Tibial artery (tissue), 4 donors: ENCODE data around the gene SSBP2.

Experiments
- DNase-seq, 2 donors: peaks; one replicate each; pipeline ENCODE4 v3.0.0-alpha.2; 2019
- H3K27ac ChIP-seq, 2 donors: fragments of 200-600 bp; sonication (generic) in 1 of 2; 1 replicate in 1 of 2; 2 replicates in 1 of 2; pipeline ENCODE4 v1.5.1; 2018 to 2019; ENCODE audit warnings: mild to moderate bottlenecking in 1 of 2
- H3K27me3 ChIP-seq, 2 donors: fragments of 200-600 bp; sonication (generic) in 1 of 2; one replicate each; pipeline versions ENCODE4 v1.5.1 to v1.6.0; 2016 to 2019
- H3K36me3 ChIP-seq, 3 donors: fragments of 200-600 bp; sonication (generic) in 2 of 3; one replicate each; pipeline ENCODE4 v1.5.1; 2016 to 2019; ENCODE audit warnings: mild to moderate bottlenecking in 2 of 3
- H3K4me1 ChIP-seq, 4 donors: fragments of 200-600 bp; sonication (generic) in 2 of 4; 1 replicate in 3 of 4; 2 replicates in 1 of 4; pipeline ENCODE4 v1.5.1; 2016 to 2019
- H3K4me3 ChIP-seq, 2 donors: fragments of 200-600 bp; sonication (generic) in 1 of 2; 1 replicate in 1 of 2; 2 replicates in 1 of 2; pipeline ENCODE4 v1.5.1; 2018 to 2019; ENCODE audit warnings: mild to moderate bottlenecking in 2 of 2
- H3K9me3 ChIP-seq, 3 donors: fragments of 200-600 bp; sonication (generic) in 1 of 3; one replicate each; pipeline ENCODE4 v1.5.1; 2016 to 2019
- CTCF ChIP-seq, 2 experiments: fragments of 200-600 bp in 1 of 2; fragments of 450-650 bp in 1 of 2; IDR thresholded peaks; one replicate each; pipeline ENCODE4 v1.5.1; 2017 to 2019; ENCODE audit warnings: antibody characterized with exemption in 2 of 2, mild to moderate bottlenecking in 1 of 2, moderate library complexity in 1 of 2
- intact Hi-C: fragments of 100-400 bp; cut with DNase I; formaldehyde crosslinking; loops from one replicate; pipeline ENCODE4 v1.15.0; 2023; ENCODE audit warnings: low total_unique reads

Gene SSBP2

GRCh38 chr5:81783401-81783800, 32.5 kb upstream of the SSBP2 start:
- no peak for TF ChIP-seq CTCF (IDR thresholded peaks at IDR 0.05)
- no peak overlapping the region for H3K27ac ChIP-seq

GRCh38 chr5:81782811-81783210, 31.9 kb upstream of the SSBP2 start:
- no peak overlapping the region for H3K27ac ChIP-seq
- no peak for TF ChIP-seq CTCF (IDR thresholded peaks at IDR 0.05)
- H3K36me3 ChIP-seq: no peaks in the 10 kb centered on the region
- H3K4me3 ChIP-seq: no peak overlapping the region
- peaks cover 7 to 46% (median 32%) of the 10 kb centered on the region in 4 donors for H3K4me1 ChIP-seq
- no peaks in the 10 kb centered on the region for H3K27me3 ChIP-seq
- DNase-seq: no peak
- no peaks in the 10 kb centered on the region for H3K9me3 ChIP-seq
- intact Hi-C loops: no loop called here

More at GRCh38 chr5:81783401-81783800, 32.5 kb upstream of the SSBP2 start:
- H3K4me3 ChIP-seq: no peak overlapping the region
- peaks cover 7 to 46% (median 34%) of the 10 kb centered on the region in 4 donors for H3K4me1 ChIP-seq
- no peak for DNase-seq
- H3K9me3 ChIP-seq: no peaks in the 10 kb centered on the region
- H3K36me3 ChIP-seq: no peaks in the 10 kb centered on the region
- no peaks in the 10 kb centered on the region for H3K27me3 ChIP-seq
- intact Hi-C loops: no loop called here

GRCh38 chr5:81779916-81780266, 29.0 kb upstream of the SSBP2 start:
- peak overlapping the region; percentile 78 to 86 for H3K27ac ChIP-seq
- H3K4me1 ChIP-seq: peaks cover 7 to 55% (median 25%) of the 10 kb centered on the region in 4 donors
- DNase-seq: no peak
- no peaks in the 10 kb centered on the region for H3K36me3 ChIP-seq
- no peak for TF ChIP-seq CTCF (IDR thresholded peaks at IDR 0.05)
- no peaks in the 10 kb centered on the region for H3K9me3 ChIP-seq
- H3K4me3 ChIP-seq: no peak overlapping the region
- H3K27me3 ChIP-seq: no peaks in the 10 kb centered on the region
- intact Hi-C loops: no loop called here

GRCh38 chr5:81779125-81779915, 28.4 kb upstream of the SSBP2 start:
- DNase-seq: peak; percentile 82 to 87
- H3K36me3 ChIP-seq: no peaks in the 10 kb centered on the region
- intact Hi-C loops: no loop called here
- no peak for TF ChIP-seq CTCF (IDR thresholded peaks at IDR 0.05)
- no peaks in the 10 kb centered on the region for H3K9me3 ChIP-seq
- H3K27me3 ChIP-seq: no peaks in the 10 kb centered on the region
- peak overlapping the region; percentile 17 to 34 for H3K4me3 ChIP-seq
- H3K27ac ChIP-seq: peak overlapping the region; percentile 78 to 86
- peaks cover 7 to 61% (median 29%) of the 10 kb centered on the region in 4 donors for H3K4me1 ChIP-seq

- Histone ChIP-seq H3K4me1 (peaks cover 7 to 66% (median 34%) of the 10 kb centered on the region in 4 donors), H3K27ac (peak overlapping the region; percentile 78 to 86), H3K27me3 (no peaks in the 10 kb centered on the region), H3K4me3 (peak overlapping the region; percentile 17 to 34), H3K36me3 (no peaks in the 10 kb centered on the region), H3K9me3 (no peaks in the 10 kb centered on the region)
- no peak for TF ChIP-seq CTCF (IDR thresholded peaks at IDR 0.05)
- intact Hi-C loops: no loop called here
- DNase-seq: no peak
Observed at GRCh38 chr5:81778642-81779041, 27.7 kb upstream of the SSBP2 start.
